Activated CD4-positive, alpha-beta T cell treated with anti-CD3 and anti-CD28 coated beads for 36 hours (primary cell): ENCODE measurements around the gene ZBTB24. TPM values are rescaled to one million over a fixed set of nuclear protein-coding genes. Genes with fewer than 3 reads are reported as not detected.

Experiments used
- ATAC-seq: fragments of 200-7000 bp; cut with Tn5 transposase; one replicate; pipeline ENCODE4 v1.10.0; 2021; ENCODE audit warnings: mild to moderate bottlenecking, moderate library complexity
- CTCF ChIA-PET: fragments of 350-600 bp; sonication (Branson Sonifier 250); formaldehyde crosslinking; loops from one replicate; lab custom pipeline; 2021; ENCODE audit warnings: antibody characterized with exemption; lab: Charles Lee
- POLR2A ChIA-PET: fragments of 350-600 bp; sonication (Branson Sonifier 250); formaldehyde crosslinking; loops from one replicate; lab custom pipeline; 2021; ENCODE audit warnings: antibody characterized with exemption, inconsistent platforms; lab: Charles Lee
- DNase-seq: peaks from one replicate; pipeline ENCODE4 v3.0.0-alpha.2; 2020
- H3K27ac Mint-ChIP-seq: one replicate; pipeline ENCODE4 v1.8.0; 2021; ENCODE audit warnings: mixed read lengths
- H3K27me3 Mint-ChIP-seq: one replicate; pipeline ENCODE4 v1.8.0; 2021; ENCODE audit warnings: mixed read lengths
- H3K36me3 Mint-ChIP-seq: one replicate; pipeline ENCODE4 v1.8.0; 2021; ENCODE audit warnings: low read depth, mixed read lengths
- H3K4me1 Mint-ChIP-seq: one replicate; pipeline ENCODE4 v1.8.0; 2021; ENCODE audit warnings: mixed read lengths
- H3K4me3 Mint-ChIP-seq: one replicate; pipeline ENCODE4 v1.8.0; 2021; ENCODE audit warnings: mild to moderate bottlenecking, moderate library complexity, mixed read lengths
- H3K9me3 Mint-ChIP-seq: one replicate; pipeline ENCODE4 v1.8.0; 2021; ENCODE audit warnings: low read depth, mixed read lengths
- intact Hi-C, 2 experiments: fragments of 100-400 bp; cut with DNase I in 1 of 2; cut with micrococcal nuclease in 1 of 2; formaldehyde crosslinking; loops; one replicate each; pipeline versions ENCODE4 v1.14.2 to v1.15.1; 2022 to 2024; cut with DNase I, micrococcal nuclease
- total RNA-seq, 2 experiments: library from RNA; stranded (reverse); gene quantifications; one replicate each; pipeline ENCODE4 v1.2.3, GENCODE V29; 2021

The ZBTB24 gene
- total RNA-seq, 2 experiments from 2014 or later = 12.0 to 14.7 TPM

- ChIA-PET POLR2A (interaction anchor here (0.9 to 1.0 kb wide), 3 partner anchors 13 to 270 kb away, joined by 3 to 4 read pairs (median 4); no protein-coding TSS in a partner anchor), CTCF (interaction anchor here (1.0 to 2.4 kb wide), 4 partner anchors 8 to 270 kb away, joined by 3 to 10 read pairs (median 6); partner anchors contain the start of genes PPIL6 and SMPD2)
- Mint-ChIP-seq H3K36me3 (peaks cover 28% of the 10 kb centered on the region), H3K9me3 (peaks cover 5% of the 10 kb centered on the region), H3K27ac (peak overlapping the region; percentile 42), H3K4me1 (peaks cover 69% of the 10 kb centered on the region), H3K27me3 (no peaks in the 10 kb centered on the region), H3K4me3 (no peak overlapping the region)
- ATAC-seq (no peak), DNase-seq (no peak)
- intact Hi-C loops = no loop called here
Observed at GRCh38 chr6:109457562-109457996, 25.4 kb downstream of the ZBTB24 start.

- ChIA-PET CTCF (interaction anchor here (0.7 to 1.5 kb wide), 7 partner anchors 9 to 1419 kb away, joined by 3 to 7 read pairs (median 3); partner anchors contain the start of genes PPIL6 and SMPD2), POLR2A (interaction anchor here (0.9 to 1.0 kb wide), 3 partner anchors 12 to 269 kb away, joined by 3 to 4 read pairs (median 4); no protein-coding TSS in a partner anchor)
- DNase-seq (no peak), ATAC-seq (no peak)
- peaks cover 63% of the 10 kb centered on the region for H3K4me1 Mint-ChIP-seq
- H3K36me3 Mint-ChIP-seq = peaks cover 22% of the 10 kb centered on the region
- H3K27ac Mint-ChIP-seq = no peak overlapping the region
- H3K4me3 Mint-ChIP-seq = peak overlapping the region; percentile 28
- H3K27me3 Mint-ChIP-seq = no peaks in the 10 kb centered on the region
- intact Hi-C loops = no loop called here
- peaks cover 2% of the 10 kb centered on the region for H3K9me3 Mint-ChIP-seq
Observed at GRCh38 chr6:109456710-109457561, 26.1 kb downstream of the ZBTB24 start.

GRCh38 chr6:109456111-109456583, 26.9 kb downstream of the ZBTB24 start:
- ATAC-seq (no peak), DNase-seq (no peak)
- POLR2A ChIA-PET = interaction anchor here (1.3 kb wide), 1 partner anchor 26 kb away, joined by 9 read pairs; no protein-coding TSS in a partner anchor
- Mint-ChIP-seq H3K4me3 (peak overlapping the region; percentile 87), H3K4me1 (peaks cover 60% of the 10 kb centered on the region), H3K9me3 (no peaks in the 10 kb centered on the region), H3K27me3 (no peaks in the 10 kb centered on the region), H3K27ac (no peak overlapping the region), H3K36me3 (peaks cover 16% of the 10 kb centered on the region)
- intact Hi-C loops = no loop called here
- CTCF ChIA-PET = interaction anchor here (0.7 to 1.5 kb wide), 4 partner anchors 15 to 1420 kb away, joined by 3 to 7 read pairs (median 4); partner anchors contain the start of genes PPIL6 and SMPD2

- ChIA-PET CTCF (interaction anchor here (1.0 to 3.9 kb wide), 3 partner anchors 14 to 73 kb away, joined by 4 to 25 read pairs (median 5); partner anchors contain the start of genes PPIL6 and SMPD2), POLR2A (interaction anchor here (1.2 to 1.3 kb wide), 2 partner anchors 27 to 73 kb away, joined by 3 to 9 read pairs; partner anchors contain the start of gene CD164)
- DNase-seq (peak; percentile 78), ATAC-seq (peak; percentile 53)
- peak within 1 kb of the TSS; percentile 87 for H3K4me3 Mint-ChIP-seq
- H3K36me3 Mint-ChIP-seq = peaks cover 16% of the 10 kb centered on the region
- peaks cover 59% of the 10 kb centered on the region for H3K4me1 Mint-ChIP-seq
- no peaks in the 10 kb centered on the region for H3K27me3 Mint-ChIP-seq
- no peaks in the 10 kb centered on the region for H3K9me3 Mint-ChIP-seq
- H3K27ac Mint-ChIP-seq = peak within 1 kb of the TSS; percentile 92
- intact Hi-C loops = loop anchor here (1.0 to 2.0 kb wide), 4 partner anchors 14 to 361 kb away; partner anchors contain the start of genes CD164 (in 1 of the 2), CEP57L1 (in 1 of the 2), SESN1 (in 1 of the 2) and ZBTB24 (in 1 of the 2)
Observed at GRCh38 chr6:109455437-109456110, 27.4 kb downstream of the ZBTB24 start, which contains the start of gene MICAL1. MICAL1 (minus strand) TSS chr6:109455772; CDS start chr6:109454196, 1,576 bp downstream.

GRCh38 chr6:109454496-109455436, 28.3 kb downstream of the ZBTB24 start:
- ATAC-seq = peak; percentile 36
- H3K4me3 Mint-ChIP-seq = peak overlapping the region; percentile 87
- ChIA-PET CTCF (interaction anchor here (0.6 to 3.9 kb wide), 5 partner anchors 13 to 82 kb away, joined by 3 to 25 read pairs (median 3); partner anchors contain the start of genes PPIL6 and SMPD2), POLR2A (interaction anchor here (1.2 to 1.3 kb wide), 3 partner anchors 13 to 73 kb away, joined by 3 to 9 read pairs (median 4); partner anchors contain the start of gene CD164)
- DNase-seq = peak; percentile 75
- H3K4me1 Mint-ChIP-seq = peaks cover 63% of the 10 kb centered on the region
- peaks cover 16% of the 10 kb centered on the region for H3K36me3 Mint-ChIP-seq
- H3K27me3 Mint-ChIP-seq = no peaks in the 10 kb centered on the region
- peak overlapping the region; percentile 92 for H3K27ac Mint-ChIP-seq
- H3K9me3 Mint-ChIP-seq = no peaks in the 10 kb centered on the region
- intact Hi-C loops = loop anchor here (1.0 to 2.0 kb wide), 5 partner anchors 13 to 360 kb away; partner anchors contain the start of genes CD164 (in 1 of the 2), CEP57L1 (in 1 of the 2), PPIL6 (in 1 of the 2) and SESN1 (in 1 of the 2)

- Mint-ChIP-seq H3K27me3 (no peaks in the 10 kb centered on the region), H3K27ac (peak overlapping the region; percentile 92), H3K9me3 (no peaks in the 10 kb centered on the region), H3K4me1 (peaks cover 57% of the 10 kb centered on the region), H3K4me3 (peak overlapping the region; percentile 87), H3K36me3 (peaks cover 13% of the 10 kb centered on the region)
- CTCF ChIA-PET = interaction anchor here (0.6 to 3.9 kb wide), 4 partner anchors 12 to 81 kb away, joined by 3 to 25 read pairs (median 3); partner anchors contain the start of genes PPIL6 and SMPD2
- DNase-seq (no peak), ATAC-seq (no peak)
- intact Hi-C loops = loop anchor here in 1 of 2 experiments (1.0 to 2.0 kb wide), 2 partner anchors 14 to 359 kb away; partner anchors contain the start of genes CEP57L1, PPIL6, SESN1 and SMPD2
- POLR2A ChIA-PET = interaction anchor here (1.3 kb wide), 1 partner anchor 12 kb away, joined by 4 read pairs; no protein-coding TSS in a partner anchor
Observed at GRCh38 chr6:109453594-109454495, 29.2 kb downstream of the ZBTB24 start.

GRCh38 chr6:109453156-109453555, 29.9 kb downstream of the ZBTB24 start:
- Mint-ChIP-seq H3K4me3 (no peak overlapping the region), H3K27me3 (no peaks in the 10 kb centered on the region), H3K27ac (no peak overlapping the region), H3K4me1 (peaks cover 50% of the 10 kb centered on the region), H3K9me3 (no peaks in the 10 kb centered on the region), H3K36me3 (peaks cover 13% of the 10 kb centered on the region)
- CTCF ChIA-PET = interaction anchor here (0.7 to 3.9 kb wide), 2 partner anchors 11 kb away, joined by 3 to 25 read pairs; partner anchors contain the start of genes PPIL6 and SMPD2
- no peak for DNase-seq
- no peak for ATAC-seq
- intact Hi-C loops = no loop called here
- POLR2A ChIA-PET = no interaction called here

- Mint-ChIP-seq H3K4me1 (peaks cover 40% of the 10 kb centered on the region), H3K4me3 (no peak overlapping the region), H3K9me3 (no peaks in the 10 kb centered on the region), H3K27me3 (no peaks in the 10 kb centered on the region), H3K27ac (no peak overlapping the region), H3K36me3 (peaks cover 7% of the 10 kb centered on the region)
- intact Hi-C loops = no loop called here
- no peak for DNase-seq
- CTCF ChIA-PET = interaction anchor here (0.6 to 3.9 kb wide), 2 partner anchors 10 to 437 kb away, joined by 4 to 25 read pairs; partner anchors contain the start of genes PPIL6 and SMPD2
- no peak for ATAC-seq
- POLR2A ChIA-PET = no interaction called here
Observed at GRCh38 chr6:109452181-109452580, 30.8 kb downstream of the ZBTB24 start.

GRCh38 chr6:109451376-109451775, 31.6 kb downstream of the ZBTB24 start:
- H3K4me3 Mint-ChIP-seq = no peak overlapping the region
- peaks cover 4% of the 10 kb centered on the region for H3K36me3 Mint-ChIP-seq
- DNase-seq (no peak), ATAC-seq (no peak)
- no peaks in the 10 kb centered on the region for H3K27me3 Mint-ChIP-seq
- H3K9me3 Mint-ChIP-seq = no peaks in the 10 kb centered on the region
- peaks cover 32% of the 10 kb centered on the region for H3K4me1 Mint-ChIP-seq
- POLR2A ChIA-PET = no interaction called here
- CTCF ChIA-PET = no interaction called here
- intact Hi-C loops = no loop called here
- no peak overlapping the region for H3K27ac Mint-ChIP-seq
